ENCODE results near the gene ANKRD40.
A peak's percentile ranks its signal among the peaks of the same experiment; 100 is the strongest.

The ANKRD40 gene

DNA sequence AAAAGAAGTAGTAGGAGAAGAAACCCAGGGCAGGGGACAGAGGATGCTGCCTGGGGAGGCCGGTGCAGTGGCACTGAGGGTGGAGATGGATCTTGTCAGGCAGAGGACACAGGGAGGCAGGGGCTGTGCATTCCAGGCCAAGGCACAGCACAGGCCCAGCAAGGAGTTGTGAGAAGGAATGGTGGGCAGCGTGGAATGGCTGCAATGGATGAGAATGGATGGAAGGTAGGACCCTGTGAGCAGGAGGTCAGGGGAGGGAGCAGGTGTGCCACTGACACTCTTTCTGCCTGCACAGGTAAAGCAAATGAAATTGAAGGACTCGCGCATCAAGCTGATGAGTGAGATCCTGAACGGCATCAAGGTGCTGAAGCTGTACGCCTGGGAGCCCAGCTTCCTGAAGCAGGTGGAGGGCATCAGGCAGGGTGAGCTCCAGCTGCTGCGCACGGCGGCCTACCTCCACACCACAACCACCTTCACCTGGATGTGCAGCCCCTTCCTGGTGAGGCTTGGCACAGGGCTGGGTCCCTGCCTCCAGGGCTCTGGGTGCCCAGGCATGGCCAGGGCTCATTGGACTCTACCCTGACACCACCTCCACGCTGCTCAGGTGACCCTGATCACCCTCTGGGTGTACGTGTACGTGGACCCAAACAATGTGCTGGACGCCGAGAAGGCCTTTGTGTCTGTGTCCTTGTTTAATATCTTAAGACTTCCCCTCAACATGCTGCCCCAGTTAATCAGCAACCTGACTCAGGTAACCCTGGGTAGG lies 40.3 kb downstream of the ANKRD40 start:
- DNase-seq, result no peak

GRCh38 chr17:50666316-50666715 lies 41.4 kb downstream of the ANKRD40 start:
- no peak for DNase-seq

DNA sequence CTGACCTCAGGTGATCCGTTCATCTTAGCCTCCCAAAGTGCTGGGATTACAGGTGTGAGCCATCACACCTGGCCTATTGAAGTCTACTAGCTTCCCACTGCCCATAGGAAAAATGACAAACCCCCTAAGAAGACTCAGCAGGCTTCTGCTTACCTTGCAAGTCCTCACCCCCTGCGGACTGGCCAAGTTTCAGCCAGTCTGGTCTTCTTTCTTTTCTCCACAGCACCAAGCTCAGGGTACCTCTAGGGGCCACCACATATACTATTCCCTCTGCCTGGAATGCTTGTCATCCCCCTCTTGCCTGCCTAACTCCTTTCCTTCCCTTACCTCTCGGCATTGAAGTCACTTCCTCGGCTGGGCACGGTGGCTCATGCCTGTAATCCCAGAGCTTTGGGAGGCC lies 41.9 kb downstream of the ANKRD40 start:
- DNase-seq, result no peak

GRCh38 chr17:50664788-50665458 lies 42.8 kb downstream of the ANKRD40 start:
- no peak for DNase-seq

DNA sequence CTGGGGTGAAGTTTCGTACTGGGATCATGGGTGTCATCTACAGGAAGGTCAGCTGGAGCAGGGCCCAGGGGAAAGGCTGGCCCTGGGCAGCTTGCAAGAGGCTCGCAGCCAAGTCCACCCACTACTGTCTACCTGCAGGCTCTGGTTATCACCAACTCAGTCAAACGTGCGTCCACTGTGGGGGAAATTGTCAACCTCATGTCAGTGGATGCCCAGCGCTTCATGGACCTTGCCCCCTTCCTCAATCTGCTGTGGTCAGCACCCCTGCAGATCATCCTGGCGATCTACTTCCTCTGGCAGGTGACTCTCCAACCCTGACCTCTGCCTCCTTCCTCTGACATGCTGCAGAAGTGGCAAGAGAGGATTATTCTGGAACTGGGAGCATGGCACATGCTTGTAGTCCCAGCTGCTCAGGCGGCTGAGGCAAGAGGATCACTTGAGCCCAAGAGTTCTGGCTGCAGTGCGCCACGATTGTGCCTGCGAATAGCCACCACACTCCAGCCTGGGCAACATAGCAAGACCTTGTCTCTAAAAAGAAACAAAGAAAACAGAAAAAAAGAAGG lies 43.8 kb downstream of the ANKRD40 start:
- no peak for DNase-seq

DNA sequence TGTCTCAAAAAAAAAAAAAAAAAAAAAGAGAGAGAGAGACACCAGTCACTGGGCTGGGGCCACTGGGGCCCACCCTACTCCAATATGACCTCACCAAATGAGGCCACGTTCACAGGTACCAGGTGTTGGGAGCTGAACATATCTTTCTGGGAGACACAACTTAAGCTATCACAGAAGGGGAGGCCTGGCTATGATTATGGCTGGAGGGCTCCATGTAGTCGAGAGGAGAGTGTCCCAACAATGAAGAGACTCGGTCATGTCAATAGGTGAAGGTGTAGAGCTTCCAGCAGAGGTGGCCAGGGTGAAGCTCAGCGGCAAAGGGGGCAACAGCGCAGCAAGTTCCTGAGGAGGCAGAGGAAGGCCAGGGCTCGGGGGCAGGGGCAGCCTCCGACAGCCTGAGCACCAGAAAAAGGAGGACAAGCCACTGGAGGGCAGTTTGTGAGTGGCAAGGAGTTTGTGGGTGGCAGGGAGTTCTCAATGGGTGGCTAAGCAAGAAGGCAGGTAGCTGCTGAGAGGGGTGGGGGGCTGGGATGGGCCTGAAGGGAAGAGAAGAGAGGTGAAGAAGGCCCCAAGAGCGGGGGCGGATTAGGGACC lies 45.0 kb downstream of the ANKRD40 start:
- DNase-seq, result no peak

GRCh38 chr17:50661795-50662391 lies 45.8 kb downstream of the ANKRD40 start:
- DNase-seq, result peak; percentile 86 to 88

DNA sequence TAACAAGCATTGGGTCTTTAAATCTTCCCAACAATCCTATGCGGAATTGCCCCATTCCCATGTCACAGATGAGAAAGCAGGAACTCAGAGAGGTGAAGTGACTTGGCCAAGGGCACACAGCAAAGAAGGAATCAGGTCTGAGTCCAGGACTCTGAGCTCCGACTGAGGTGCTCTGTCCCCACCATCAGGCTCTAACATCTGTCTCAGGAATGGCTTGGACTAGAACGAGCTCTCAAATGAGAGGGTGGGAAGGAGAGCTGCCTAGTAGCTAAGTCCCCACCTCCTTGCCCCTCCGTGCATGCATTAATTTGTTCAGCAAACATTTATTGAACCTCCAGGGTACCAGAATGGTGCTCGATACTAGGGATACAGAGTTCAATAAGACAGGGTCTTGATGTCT lies 46.4 kb downstream of the ANKRD40 start:
- no peak for DNase-seq

DNA sequence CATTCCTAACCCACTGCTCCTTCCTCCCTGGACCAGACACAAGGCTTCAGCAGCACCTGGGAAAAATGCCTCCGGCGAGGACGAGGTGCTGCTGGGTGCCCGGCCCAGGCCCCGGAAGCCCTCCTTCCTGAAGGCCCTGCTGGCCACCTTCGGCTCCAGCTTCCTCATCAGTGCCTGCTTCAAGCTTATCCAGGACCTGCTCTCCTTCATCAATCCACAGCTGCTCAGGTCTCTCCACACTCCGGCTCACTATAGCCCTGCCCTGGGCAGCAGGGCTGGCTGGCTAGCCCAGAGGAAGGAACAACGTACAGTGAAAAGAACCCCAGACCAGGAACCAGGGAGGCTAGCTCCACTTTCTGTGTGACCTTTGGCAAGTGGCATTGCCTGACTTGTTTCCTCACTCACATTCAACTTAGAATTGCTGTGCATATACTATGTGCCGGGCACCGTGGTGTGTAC lies 46.8 kb downstream of the ANKRD40 start:
- DNase-seq, result peak in 1 of 2 experiments; percentile 36

DNA sequence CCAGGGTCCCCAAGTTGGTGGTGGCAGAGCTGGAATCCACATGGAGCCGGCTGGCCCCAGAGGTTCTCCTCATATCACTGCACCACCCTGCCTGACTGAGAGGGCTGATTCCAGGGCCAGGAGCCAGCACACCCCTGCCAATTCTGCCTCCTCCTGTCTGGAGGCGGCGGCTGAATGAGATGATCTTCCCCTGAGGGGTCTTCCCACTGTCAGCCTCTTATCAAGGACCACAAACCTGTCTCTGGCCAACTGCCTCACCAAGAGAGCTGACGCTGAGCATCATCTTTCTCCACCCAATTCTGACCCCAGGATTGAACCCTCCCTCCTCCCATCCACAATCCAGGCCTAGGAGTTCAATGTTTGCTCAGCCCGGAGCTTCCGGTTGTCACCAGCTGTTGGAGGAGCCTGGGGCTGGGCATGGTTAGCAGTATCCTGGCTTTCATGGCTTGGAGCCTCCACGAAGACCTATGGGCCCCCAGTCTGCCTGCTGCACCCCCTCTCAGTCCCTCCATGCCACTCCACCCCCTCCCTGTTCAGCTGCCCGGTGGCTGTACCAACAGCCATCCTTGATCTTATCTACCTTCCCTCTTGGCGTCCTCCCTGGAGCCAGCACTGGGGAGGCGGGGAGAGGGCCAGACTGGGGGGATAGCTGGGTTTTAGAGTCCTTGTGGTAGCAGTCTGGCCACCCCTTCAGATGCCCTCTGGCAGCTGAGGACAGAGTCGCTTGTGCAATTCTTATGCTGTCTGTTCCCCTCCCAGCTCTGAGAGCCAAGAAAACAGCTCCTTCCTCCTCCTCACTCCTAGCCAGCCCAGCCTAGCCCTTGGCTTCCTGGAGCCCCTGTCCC lies 47.5 kb downstream of the ANKRD40 start:
- peak; percentile 74 to 81 for DNase-seq

- DNase-seq, result no peak
These were observed 48.5 kb downstream of the ANKRD40 start for GRCh38 chr17:50659179-50659578.

DNA sequence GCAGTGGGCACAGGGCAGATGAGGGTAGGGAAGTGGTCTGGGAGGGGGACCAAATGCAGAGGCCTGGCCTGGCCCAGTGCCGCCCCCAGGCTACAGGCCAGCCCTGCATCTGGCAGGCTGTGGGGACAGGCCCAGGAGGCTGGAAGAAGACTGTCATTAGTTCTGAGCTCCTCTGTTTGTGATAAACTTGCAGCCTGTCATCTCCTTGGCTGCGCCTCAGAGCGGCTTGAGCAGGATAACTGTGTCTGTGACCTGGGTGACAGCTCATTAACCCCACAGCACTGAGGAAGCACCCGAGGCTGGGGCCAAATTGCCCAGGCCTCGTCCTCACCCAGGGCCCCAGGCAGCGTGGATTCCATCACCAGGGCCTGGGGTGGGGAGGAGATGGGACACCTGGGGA lies 49.1 kb downstream of the ANKRD40 start:
- no peak for DNase-seq

GRCh38 chr17:50657627-50658026 lies 50.1 kb downstream of the ANKRD40 start:
- no peak for DNase-seq

DNA sequence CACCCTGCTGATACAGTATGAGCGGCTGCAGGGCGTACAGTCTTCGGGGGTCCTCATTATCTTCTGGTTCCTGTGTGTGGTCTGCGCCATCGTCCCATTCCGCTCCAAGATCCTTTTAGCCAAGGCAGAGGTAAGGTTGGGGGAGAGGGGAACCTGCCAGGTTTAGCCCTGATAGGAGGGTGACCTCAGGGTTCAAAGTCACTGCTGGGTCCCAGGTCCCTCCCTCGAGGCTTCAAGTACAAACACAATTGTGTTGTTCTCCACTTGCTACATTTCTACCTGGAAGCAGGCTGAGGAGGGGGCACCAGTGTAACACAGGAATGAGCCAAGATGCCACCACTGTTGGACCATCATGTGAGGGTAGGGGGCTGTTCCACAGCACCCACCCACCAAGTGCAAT lies 50.7 kb downstream of the ANKRD40 start:
- DNase-seq, result no peak

GRCh38 chr17:50656509-50656908 lies 51.2 kb downstream of the ANKRD40 start:
- no peak for DNase-seq

GRCh38 chr17:50653738-50654137 lies 54.0 kb downstream of the ANKRD40 start:
- no peak for DNase-seq

DNA sequence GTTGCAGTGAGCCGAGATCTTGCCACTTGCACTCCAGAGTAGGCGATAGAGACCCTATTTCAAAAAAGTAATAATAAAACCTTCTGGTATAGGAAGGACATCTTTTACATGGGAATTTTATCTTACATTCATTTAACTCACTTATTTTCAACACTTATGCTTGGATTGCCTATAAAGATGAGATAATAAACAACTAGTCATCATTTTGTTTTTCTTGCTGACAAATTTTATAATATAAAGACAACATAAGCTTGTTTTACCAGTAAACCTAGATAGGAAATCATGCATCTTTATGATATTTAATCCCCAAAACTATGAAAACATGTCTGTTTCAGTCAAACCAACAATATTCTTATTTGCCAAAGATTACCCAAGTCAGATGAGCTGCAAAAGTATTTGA lies 56.1 kb downstream of the ANKRD40 start:
- no peak for DNase-seq

GRCh38 chr17:50649042-50649908 lies 58.4 kb downstream of the ANKRD40 start:
- no peak for DNase-seq

DNA sequence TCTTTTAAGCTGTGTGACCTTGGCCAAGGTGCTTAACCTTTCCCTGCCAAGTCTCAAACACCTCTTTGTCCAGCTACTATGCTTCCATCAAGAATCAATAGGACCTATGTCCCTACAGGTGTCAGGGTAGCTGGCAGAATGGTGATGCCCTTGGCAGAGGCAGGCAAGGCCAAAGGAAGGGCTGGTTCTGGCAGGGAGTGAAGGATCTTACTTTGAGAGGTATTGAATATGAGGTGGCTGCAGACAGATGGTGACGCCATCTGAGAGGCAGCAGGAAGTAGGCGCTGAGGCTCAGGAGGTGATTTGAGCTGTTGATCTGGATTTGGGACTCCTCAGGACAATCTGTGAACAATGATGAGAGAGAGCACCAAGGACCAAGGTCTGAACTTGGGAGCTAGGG lies 60.5 kb downstream of the ANKRD40 start:
- no peak for DNase-seq

- DNase-seq, result no peak
These were observed 61.7 kb downstream of the ANKRD40 start for GRCh38 chr17:50645748-50646682.
